Measurements from ENCODE around the gene DNAJC22.

- TF ChIP-seq GATA3 (IDR thresholded peaks at IDR 0.05; ENCODE audit: low read depth, low read length) (no peak), GATA2 (IDR thresholded peaks at IDR 0.05; ENCODE audit: low read depth, low read length) (no peak)
These were observed 19.3 kb upstream of the DNAJC22 start for GRCh38 chr12:49327368-49327767.
